HUES48 (cell line): ENCODE results near the gene ACTL8.

Experiments used
- H3K27ac ChIP-seq: one replicate; pipeline ENCODE4 v1.7.0; 2013; ENCODE audit warnings: low read depth, low read length, inconsistent platforms
- H3K27me3 ChIP-seq: 2 replicates; pipeline ENCODE4 v1.6.1; 2013; ENCODE audit warnings: mild to moderate bottlenecking, low read length; ENCODE audit not compliant: control insufficient read depth, insufficient read depth
- H3K36me3 ChIP-seq: 2 replicates; pipeline ENCODE4 v1.6.1; 2013; ENCODE audit warnings: low read length; ENCODE audit not compliant: control insufficient read depth, insufficient read depth
- H3K4me1 ChIP-seq: 2 replicates; pipeline ENCODE4 v1.6.1; 2013; ENCODE audit warnings: mild to moderate bottlenecking, low read length; ENCODE audit not compliant: control insufficient read depth, insufficient read depth
- H3K4me3 ChIP-seq: 2 replicates; pipeline ENCODE4 v1.5.1; 2013; ENCODE audit warnings: mild to moderate bottlenecking, low read depth, low read length
- H3K9ac ChIP-seq: 2 replicates; pipeline ENCODE4 v1.6.1; 2013; ENCODE audit warnings: mild to moderate bottlenecking, low read depth, low read length, moderate library complexity
- H3K9me3 ChIP-seq: 2 replicates; pipeline ENCODE4 v1.6.1; 2013; ENCODE audit warnings: low read length; ENCODE audit not compliant: control insufficient read depth, insufficient read depth

ACTL8 gene

GRCh38 chr1:17791480-17791879 is 36.3 kb downstream of the ACTL8 start:
- no peaks in the 10 kb centered on the region for H3K27me3 ChIP-seq
- no peak overlapping the region for H3K9ac ChIP-seq
- H3K4me1 ChIP-seq: no peaks in the 10 kb centered on the region
- no peaks in the 10 kb centered on the region for H3K36me3 ChIP-seq
- H3K4me3 ChIP-seq: no peak overlapping the region
- no peak overlapping the region for H3K27ac ChIP-seq
- H3K9me3 ChIP-seq: no peaks in the 10 kb centered on the region

DNA sequence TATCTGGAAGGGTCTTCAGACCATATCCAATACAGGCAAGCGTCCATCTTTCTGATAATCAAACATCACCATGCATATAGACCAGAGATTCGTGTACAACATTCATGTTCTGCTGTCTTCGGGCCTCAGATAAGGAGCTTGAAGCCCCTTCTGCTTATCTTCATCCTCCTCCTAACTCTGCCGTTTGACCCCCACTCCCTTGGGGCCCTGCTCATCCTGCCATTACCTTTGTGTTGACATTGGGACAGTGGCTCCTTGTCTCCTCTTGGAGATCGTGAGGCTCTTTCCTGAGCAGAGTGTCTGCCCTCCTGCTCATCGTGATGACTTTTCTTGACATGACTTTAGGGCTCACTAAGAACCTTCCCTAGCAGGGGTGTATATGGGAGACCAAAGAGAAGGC is 37.3 kb downstream of the ACTL8 start:
- no peak overlapping the region for H3K4me3 ChIP-seq
- no peak overlapping the region for H3K27ac ChIP-seq
- no peaks in the 10 kb centered on the region for H3K9me3 ChIP-seq
- H3K9ac ChIP-seq: no peak overlapping the region
- H3K27me3 ChIP-seq: no peaks in the 10 kb centered on the region
- H3K4me1 ChIP-seq: no peaks in the 10 kb centered on the region
- no peaks in the 10 kb centered on the region for H3K36me3 ChIP-seq

GRCh38 chr1:17795081-17795809 is 40.1 kb downstream of the ACTL8 start:
- H3K9ac ChIP-seq: no peak overlapping the region
- no peaks in the 10 kb centered on the region for H3K9me3 ChIP-seq
- H3K4me3 ChIP-seq: no peak overlapping the region
- H3K27me3 ChIP-seq: no peaks in the 10 kb centered on the region
- H3K36me3 ChIP-seq: no peaks in the 10 kb centered on the region
- no peak overlapping the region for H3K27ac ChIP-seq
- no peaks in the 10 kb centered on the region for H3K4me1 ChIP-seq

DNA sequence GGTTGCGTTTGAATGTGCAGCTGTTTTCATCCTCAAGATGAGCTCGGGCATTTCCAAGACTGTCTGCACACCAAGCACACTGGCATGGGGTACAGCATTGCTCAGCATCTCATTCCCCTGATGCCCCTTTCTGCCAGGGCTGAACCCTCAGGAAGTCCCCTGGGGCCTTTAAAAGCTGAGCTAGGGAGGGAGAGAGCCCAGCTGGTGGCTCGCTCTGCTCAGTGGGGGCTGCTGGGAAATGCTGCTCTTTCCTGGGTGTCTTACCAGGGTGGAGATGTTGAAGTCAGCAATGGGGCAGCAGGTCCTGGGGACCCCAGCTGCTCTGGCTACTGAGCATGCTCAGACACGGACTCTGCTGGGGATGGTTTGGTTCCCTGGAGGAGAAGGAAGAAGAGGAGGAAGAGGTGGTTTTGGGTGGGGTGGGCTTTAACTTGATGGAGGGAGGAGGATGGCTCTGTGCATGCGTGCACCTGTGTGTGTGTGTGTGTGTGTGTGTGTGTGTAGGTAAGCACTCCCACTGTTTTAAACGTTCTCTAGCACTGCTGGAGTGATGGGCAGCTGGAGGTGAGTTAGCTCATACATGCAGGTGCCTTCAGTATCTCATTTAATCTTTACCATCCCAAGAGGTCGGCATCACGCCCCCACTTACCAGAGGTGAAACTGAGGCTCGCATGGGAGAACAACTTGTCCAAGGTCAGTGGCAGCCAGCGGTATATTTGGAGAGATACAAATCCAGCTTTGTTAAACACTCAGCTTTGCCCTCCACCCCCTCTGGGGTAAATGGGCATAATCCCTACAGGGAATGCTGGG is 40.9 kb downstream of the ACTL8 start:
- Histone ChIP-seq H3K27ac (no peak overlapping the region), H3K27me3 (no peaks in the 10 kb centered on the region), H3K36me3 (no peaks in the 10 kb centered on the region), H3K4me3 (no peak overlapping the region), H3K9ac (no peak overlapping the region), H3K4me1 (no peaks in the 10 kb centered on the region), H3K9me3 (no peaks in the 10 kb centered on the region)

- no peaks in the 10 kb centered on the region for H3K9me3 ChIP-seq
- no peak overlapping the region for H3K4me3 ChIP-seq
- H3K27me3 ChIP-seq: no peaks in the 10 kb centered on the region
- no peaks in the 10 kb centered on the region for H3K4me1 ChIP-seq
- no peaks in the 10 kb centered on the region for H3K36me3 ChIP-seq
- no peak overlapping the region for H3K27ac ChIP-seq
- H3K9ac ChIP-seq: no peak overlapping the region
Measured at GRCh38 chr1:17797478-17797877, 42.3 kb downstream of the ACTL8 start.

GRCh38 chr1:17798011-17798410 is 42.9 kb downstream of the ACTL8 start:
- Histone ChIP-seq H3K27ac (no peak overlapping the region), H3K27me3 (no peaks in the 10 kb centered on the region), H3K9me3 (no peaks in the 10 kb centered on the region), H3K9ac (no peak overlapping the region), H3K36me3 (no peaks in the 10 kb centered on the region), H3K4me3 (no peak overlapping the region), H3K4me1 (no peaks in the 10 kb centered on the region)

DNA sequence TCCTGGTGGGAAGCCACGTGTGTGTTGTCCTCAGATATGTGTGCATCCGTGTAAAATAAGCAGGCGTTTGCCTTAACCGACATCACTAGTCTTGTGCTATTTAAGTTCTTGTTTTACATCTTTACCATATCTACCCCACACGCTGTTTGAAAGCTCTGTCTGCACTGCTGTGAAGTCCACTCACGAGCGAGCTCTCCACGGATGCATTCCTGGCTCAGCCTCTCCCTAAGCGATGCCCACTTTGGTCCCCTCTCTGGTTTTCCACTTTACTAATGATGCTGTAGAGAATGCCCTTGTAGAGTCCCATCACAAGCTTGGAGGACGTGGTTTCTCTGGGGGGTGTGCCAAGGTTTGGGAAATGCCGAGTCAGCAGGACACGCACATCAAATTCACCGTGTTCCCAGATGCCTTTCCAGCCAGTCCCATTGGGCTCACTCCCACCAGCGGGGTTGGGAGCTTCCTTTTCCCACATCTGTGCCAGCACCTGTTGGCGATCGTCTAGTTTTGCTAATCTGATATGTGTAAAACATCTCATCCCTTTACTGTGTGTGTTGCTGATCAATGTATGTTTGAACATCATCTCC is 43.8 kb downstream of the ACTL8 start:
- H3K27ac ChIP-seq: no peak overlapping the region

GRCh38 chr1:17799642-17800041 is 44.5 kb downstream of the ACTL8 start:
- H3K4me3 ChIP-seq: no peak overlapping the region
- H3K27ac ChIP-seq: no peak overlapping the region
- no peaks in the 10 kb centered on the region for H3K27me3 ChIP-seq
- no peaks in the 10 kb centered on the region for H3K36me3 ChIP-seq
- H3K9ac ChIP-seq: no peak overlapping the region
- no peaks in the 10 kb centered on the region for H3K4me1 ChIP-seq
- no peaks in the 10 kb centered on the region for H3K9me3 ChIP-seq

More for the DNA sequence above, 43.8 kb downstream of the ACTL8 start:
- no peaks in the 10 kb centered on the region for H3K27me3 ChIP-seq
- H3K36me3 ChIP-seq: no peaks in the 10 kb centered on the region
- no peak overlapping the region for H3K9ac ChIP-seq
- no peaks in the 10 kb centered on the region for H3K4me1 ChIP-seq
- no peaks in the 10 kb centered on the region for H3K9me3 ChIP-seq
- no peak overlapping the region for H3K4me3 ChIP-seq

- H3K36me3 ChIP-seq: no peaks in the 10 kb centered on the region
Measured at GRCh38 chr1:17802164-17802563, 47.0 kb downstream of the ACTL8 start.

GRCh38 chr1:17802945-17803344 is 47.8 kb downstream of the ACTL8 start:
- Histone ChIP-seq H3K9me3 (no peaks in the 10 kb centered on the region), H3K27ac (no peak overlapping the region), H3K27me3 (no peaks in the 10 kb centered on the region), H3K4me3 (no peak overlapping the region), H3K36me3 (no peaks in the 10 kb centered on the region), H3K9ac (no peak overlapping the region), H3K4me1 (no peaks in the 10 kb centered on the region)

More at GRCh38 chr1:17802164-17802563, 47.0 kb downstream of the ACTL8 start:
- Histone ChIP-seq H3K27me3 (no peaks in the 10 kb centered on the region), H3K9ac (no peak overlapping the region), H3K4me1 (no peaks in the 10 kb centered on the region), H3K4me3 (no peak overlapping the region), H3K9me3 (no peaks in the 10 kb centered on the region), H3K27ac (no peak overlapping the region)
